K562 (cell line): ENCODE measurements around the gene PMM1. TPM values are rescaled to one million over a fixed set of nuclear protein-coding genes. Genes with fewer than 3 reads are reported as not detected.

Experiments
- ARID1B ChIP-seq: fragments of 450-650 bp; IDR thresholded peaks from 2 replicates; pipeline ENCODE4 v1.6.1; 2016; ENCODE audit warnings: antibody characterized with exemption, mild to moderate bottlenecking, inconsistent platforms
- ARID3A ChIP-seq: IDR thresholded peaks from 2 replicates; pipeline ENCODE4 v1.6.1; 2012; ENCODE audit warnings: low read depth, low read length, improper control_type of control experiment, borderline replicate concordance
- ATF6 ChIP-seq: sonication (generic); formaldehyde crosslinking; IDR thresholded peaks from 2 replicates; pipeline ENCODE4 v1.4.0; 2020; ENCODE audit warnings: mild to moderate bottlenecking, missing genetic modification reagents
- CREB5 ChIP-seq: fragments of 250-450 bp; sonication (Bioruptor Pico); IDR thresholded peaks from 2 replicates; pipeline ENCODE4 v1.5.0; 2020; ENCODE audit warnings: mild to moderate bottlenecking
- ELK3 ChIP-seq: fragments of 450-650 bp; formaldehyde crosslinking; IDR thresholded peaks from 2 replicates; pipeline ENCODE4 v1.4.0; 2020; ENCODE audit warnings: mild to moderate bottlenecking
- ETV5 ChIP-seq: sonication (generic); formaldehyde crosslinking; IDR thresholded peaks from 2 replicates; pipeline ENCODE4 v1.4.0; 2020; ENCODE audit warnings: low read depth, mild to moderate bottlenecking, missing genetic modification reagents
- FOXJ2 ChIP-seq: fragments of 200-800 bp; sonication (Bioruptor generic); IDR thresholded peaks from 2 replicates; pipeline ENCODE4 v1.6.1; 2016; ENCODE audit warnings: missing genetic modification characterization, missing compliant biosample characterization
- HDAC6 ChIP-seq: IDR thresholded peaks from 2 replicates; pipeline ENCODE4 v1.6.1; 2012; ENCODE audit warnings: low read depth, mild to moderate bottlenecking, control low read depth, inconsistent platforms, low read length, moderate library complexity
- HIVEP1 ChIP-seq: fragments of 250-450 bp; sonication (Bioruptor Pico); IDR thresholded peaks from 2 replicates; pipeline ENCODE4 v1.4.0; 2020; ENCODE audit warnings: mild to moderate bottlenecking
- KLF13 ChIP-seq: fragments of 450-650 bp; IDR thresholded peaks from 2 replicates; pipeline ENCODE4 v1.6.1; 2016; ENCODE audit warnings: missing genetic modification characterization, low read depth, mild to moderate bottlenecking, missing compliant biosample characterization, moderate library complexity, borderline replicate concordance
- MAZ ChIP-seq, 2 experiments: fragments of 450-650 bp in 1 of 2; sonication (generic) in 1 of 2; formaldehyde crosslinking; IDR thresholded peaks in 1 of 2; conservative IDR thresholded peaks in 1 of 2; 2 replicates each; pipeline versions ENCODE4 v1.4.0 to v1.5.0; 2020; ENCODE audit warnings: mild to moderate bottlenecking in 1 of 2, missing genetic modification reagents in 1 of 2
- NR2F6 ChIP-seq: fragments of 450-650 bp; formaldehyde crosslinking; IDR thresholded peaks from 2 replicates; pipeline ENCODE4 v1.4.0; 2020; ENCODE audit warnings: mild to moderate bottlenecking
- OTX1 ChIP-seq: fragments of 450-650 bp; formaldehyde crosslinking; IDR thresholded peaks from 2 replicates; pipeline ENCODE4 v1.4.0; 2022; ENCODE audit warnings: mild to moderate bottlenecking
- POLR2A ChIP-seq: fragments of 450-650 bp; conservative IDR thresholded peaks from 2 replicates; pipeline ENCODE4 v1.6.1; 2016
- RBM15 ChIP-seq: fragments of 200-400 bp; formaldehyde crosslinking; IDR thresholded peaks from 2 replicates; pipeline ENCODE4 v1.6.1; 2018; ENCODE audit warnings: mild to moderate bottlenecking, low read length, moderate library complexity; ENCODE audit not compliant: insufficient read depth
- RBM39 ChIP-seq: fragments of 200-400 bp; formaldehyde crosslinking; optimal IDR thresholded peaks from 2 replicates; pipeline ENCODE3; 2018; ENCODE audit warnings: low read depth, low read length
- TAF15 ChIP-seq: fragments of 200-400 bp; formaldehyde crosslinking; IDR thresholded peaks from 2 replicates; pipeline ENCODE4 v1.6.1; 2017; ENCODE audit warnings: mild to moderate bottlenecking, low read depth, low read length, moderate library complexity
- USF2 ChIP-seq: sonication (generic); formaldehyde crosslinking; IDR thresholded peaks from 2 replicates; pipeline ENCODE4 v1.5.0; 2020; ENCODE audit warnings: missing genetic modification reagents
- ZNF311 ChIP-seq: fragments of 250-450 bp; sonication (Bioruptor Pico); IDR thresholded peaks from 2 replicates; pipeline ENCODE4 v1.4.0; 2020; ENCODE audit warnings: mild to moderate bottlenecking, moderate library complexity
- ZNF316 ChIP-seq: fragments of 450-650 bp; IDR thresholded peaks from 2 replicates; pipeline ENCODE4 v1.6.1; 2016
- ZNF699 ChIP-seq: fragments of 250-450 bp; sonication (Bioruptor Pico); IDR thresholded peaks from 2 replicates; pipeline ENCODE4 v1.8.0; 2021; ENCODE audit warnings: mild to moderate bottlenecking, moderate library complexity; ENCODE audit not compliant: insufficient replicate concordance
- polyA plus RNA-seq, 8 experiments: library from polyadenylated mRNA; depleted of rRNA in 4 of 8; stranded (reverse) in 5 of 8; unstranded in 3 of 8; fragments of >200 nt; fragmentation: Nextera tagmentation in 2 of 8; fragmentation: Illumina TruSeq in 1 of 8; extraction: Ambion mirVana in 2 of 8; extraction: Trizol in 1 of 8; gene quantifications; 2 replicates each; pipeline versions ENCODE4 v1.2.1 to v1.2.3, GENCODE V29; 2011 to 2014; ENCODE audit warnings: inconsistent platforms in 1 of 8, missing spikeins in 1 of 8
- total RNA-seq, 7 experiments: library from RNA; depleted of rRNA in 6 of 7; stranded (reverse); fragments of >200 nt in 6 of 7; fragmentation: Illumina TruSeq in 2 of 7; extraction: Trizol in 2 of 7; gene quantifications; 2 replicates each; pipeline versions ENCODE4 v1.2.1 to v1.2.3, GENCODE V29; 2011 to 2021; ENCODE audit warnings: low replicate concordance in 1 of 7

PMM1 gene
- total and polyA plus RNA-seq, 9 of the 15 experiments (the other 6 are each of a cell fraction or from before 2014, with no cell fraction given): 10.2 to 31.7 (median 20.3) TPM

- TF ChIP-seq ZNF699 (CRISPR knock-in tag) (no peak), POLR2A (peak; percentile 92), RBM39 (no peak), USF2 (no peak), KLF13 (tag) (peak; percentile 14; the same call in 1 of the 2 replicates), ZNF316 (no peak), ELK3 (CRISPR knock-in tag) (no peak), TAF15 (no peak), HIVEP1 (CRISPR knock-in tag) (no peak), ZNF311 (CRISPR knock-in tag) (no peak), ETV5 (CRISPR knock-in tag) (no peak), RBM15 (no peak), FOXJ2 (tag) (no peak), ATF6 (CRISPR knock-in tag) (no peak; the same call in 1 of the 2 replicates), MAZ (CRISPR knock-in tag; conservative IDR thresholded peaks at IDR 0.05 in 1 of 2, IDR thresholded peaks at IDR 0.05 in 1 of 2) (peak in 1 of 2 experiments; percentile 26; a peak in 1 of 4 replicates), CREB5 (no peak), ARID3A (no peak), ARID1B (no peak), HDAC6 (no peak), OTX1 (CRISPR knock-in tag) (no peak), NR2F6 (CRISPR knock-in tag) (no peak)
These were observed 31.7 kb upstream of the PMM1 start, which contains the start of gene XRCC6 (continued) for GRCh38 chr22:41621099-41621910.
